K562 (cell line): ENCODE measurements around the gene ATXN1.

Experiments used
- CTBP1 ChIP-seq: fragments of 450-650 bp; IDR thresholded peaks from 2 replicates; pipeline ENCODE4 v1.6.1; 2016; ENCODE audit warnings: borderline replicate concordance
- CTCF ChIP-seq, 3 experiments: IDR thresholded peaks in 2 of 3; conservative IDR thresholded peaks in 1 of 3; 2 replicates each; pipeline ENCODE4 v1.5.1; 2011 to 2012; ENCODE audit warnings: low read length in 3 of 3, mild to moderate bottlenecking in 3 of 3, control low read depth in 2 of 3, improper control_type of control experiment in 1 of 3, inconsistent platforms in 1 of 3, low read depth in 1 of 3, mixed read lengths in 1 of 3, moderate library complexity in 1 of 3; ENCODE audit not compliant: insufficient read depth in 2 of 3
- EP300 ChIP-seq: IDR thresholded peaks from 2 replicates; pipeline ENCODE4 v1.6.1; 2012; ENCODE audit warnings: low read length, improper control_type of control experiment
- GABPA ChIP-seq: fragments of 200-800 bp; sonication (Bioruptor generic); conservative IDR thresholded peaks from 2 replicates; pipeline ENCODE4 v1.6.1; 2016; ENCODE audit warnings: low read depth, missing genetic modification characterization, missing compliant biosample characterization
- HNRNPL ChIP-seq: fragments of 200-400 bp; formaldehyde crosslinking; IDR thresholded peaks from 2 replicates; pipeline ENCODE4 v1.6.1; 2017; ENCODE audit warnings: low read depth, mild to moderate bottlenecking, low read length
- RBBP5 ChIP-seq: fragments of 200-600 bp; sonication (generic); IDR thresholded peaks from 2 replicates; pipeline ENCODE4 v1.6.1; 2012; ENCODE audit warnings: borderline replicate concordance, mild to moderate bottlenecking, low read length, control low read depth, inconsistent platforms; ENCODE audit not compliant: insufficient read depth, poor library complexity, severe bottlenecking
- SETDB1 ChIP-seq: IDR thresholded peaks from one replicate; pipeline ENCODE4 v1.6.1; 2012; ENCODE audit warnings: low read length, control low read depth, inconsistent platforms
- SMAD1 ChIP-seq: fragments of 150-350 bp; IDR thresholded peaks from 2 replicates; pipeline ENCODE4 v1.6.1; 2014; ENCODE audit warnings: low read length, low read depth; ENCODE audit not compliant: partially characterized antibody
- SRF ChIP-seq, 2 experiments: fragments of 250-450, 450-650 bp in 1 of 2; sonication (Bioruptor Pico) in 1 of 2; sonication (generic) in 1 of 2; formaldehyde crosslinking; IDR thresholded peaks; 2 replicates each; pipeline versions ENCODE4 v1.5.0 to v1.5.1; 2020 to 2022; ENCODE audit warnings: mild to moderate bottlenecking in 1 of 2, missing genetic modification reagents in 1 of 2
- TAF1 ChIP-seq: IDR thresholded peaks from 2 replicates; pipeline ENCODE4 v1.6.1; 2011; ENCODE audit warnings: mild to moderate bottlenecking, low read length, moderate library complexity; ENCODE audit not compliant: insufficient read depth, control insufficient read depth, severe bottlenecking; ENCODE audit errors: extremely low read depth
- TAF9B ChIP-seq: fragments of 450-650 bp; IDR thresholded peaks from 2 replicates; pipeline ENCODE4 v1.6.1; 2018; ENCODE audit warnings: mild to moderate bottlenecking; ENCODE audit not compliant: partially characterized antibody
- TF ChIP-seq, protein P1 (sequence below), 2 experiments: fragments of 450-650 bp; formaldehyde crosslinking in 1 of 2; IDR thresholded peaks; 2 replicates each; pipeline versions ENCODE4 v1.4.0 to v1.6.1; 2014 to 2020; ENCODE audit warnings: mild to moderate bottlenecking in 2 of 2, borderline replicate concordance in 1 of 2, low read depth in 1 of 2
- TF ChIP-seq, protein P2 (sequence below): fragments of 450-650 bp; conservative IDR thresholded peaks from 2 replicates; pipeline ENCODE4 v1.6.1; 2016; ENCODE audit warnings: missing genetic modification characterization, low read depth, mild to moderate bottlenecking, missing compliant biosample characterization, moderate library complexity

DNA sequence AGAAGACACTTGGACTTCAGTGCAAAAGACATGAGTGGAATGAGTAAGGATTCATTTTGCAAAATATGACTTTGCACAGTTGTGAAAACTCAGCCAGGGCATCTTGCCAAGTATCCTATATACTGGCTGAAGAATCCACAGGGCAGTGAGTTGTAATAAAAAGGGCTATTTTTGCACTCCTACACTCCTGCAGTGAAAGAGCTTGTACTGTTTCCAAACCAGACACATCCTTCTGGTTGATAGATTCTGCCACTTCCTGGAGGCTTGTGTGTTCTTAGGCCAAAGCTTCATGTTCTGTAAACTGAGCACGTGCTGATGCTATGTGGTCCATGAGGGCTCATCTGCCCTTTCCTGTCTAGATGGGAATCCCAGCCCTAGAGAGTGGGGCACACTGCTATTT lies 488.0 kb downstream of the ATXN1 start:
- TF ChIP-seq CTCF (IDR thresholded peaks at IDR 0.05 in 2 of 3, conservative IDR thresholded peaks at IDR 0.05 in 1 of 3; ENCODE audit: insufficient read depth in 2 of 3, low read depth in 1 of 3, low read length in 3 of 3) (no peak), CTBP1 (no peak), TAF1 (no peak), HNRNPL (no peak), SETDB1 (no peak), SMAD1 (no peak), TAF9B (no peak), RBBP5 (no peak), SRF (CRISPR knock-in tag; IDR thresholded peaks at IDR 0.05) (no peak), GABPA (no peak), EP300 (no peak)
- TF ChIP-seq, protein P1, sequence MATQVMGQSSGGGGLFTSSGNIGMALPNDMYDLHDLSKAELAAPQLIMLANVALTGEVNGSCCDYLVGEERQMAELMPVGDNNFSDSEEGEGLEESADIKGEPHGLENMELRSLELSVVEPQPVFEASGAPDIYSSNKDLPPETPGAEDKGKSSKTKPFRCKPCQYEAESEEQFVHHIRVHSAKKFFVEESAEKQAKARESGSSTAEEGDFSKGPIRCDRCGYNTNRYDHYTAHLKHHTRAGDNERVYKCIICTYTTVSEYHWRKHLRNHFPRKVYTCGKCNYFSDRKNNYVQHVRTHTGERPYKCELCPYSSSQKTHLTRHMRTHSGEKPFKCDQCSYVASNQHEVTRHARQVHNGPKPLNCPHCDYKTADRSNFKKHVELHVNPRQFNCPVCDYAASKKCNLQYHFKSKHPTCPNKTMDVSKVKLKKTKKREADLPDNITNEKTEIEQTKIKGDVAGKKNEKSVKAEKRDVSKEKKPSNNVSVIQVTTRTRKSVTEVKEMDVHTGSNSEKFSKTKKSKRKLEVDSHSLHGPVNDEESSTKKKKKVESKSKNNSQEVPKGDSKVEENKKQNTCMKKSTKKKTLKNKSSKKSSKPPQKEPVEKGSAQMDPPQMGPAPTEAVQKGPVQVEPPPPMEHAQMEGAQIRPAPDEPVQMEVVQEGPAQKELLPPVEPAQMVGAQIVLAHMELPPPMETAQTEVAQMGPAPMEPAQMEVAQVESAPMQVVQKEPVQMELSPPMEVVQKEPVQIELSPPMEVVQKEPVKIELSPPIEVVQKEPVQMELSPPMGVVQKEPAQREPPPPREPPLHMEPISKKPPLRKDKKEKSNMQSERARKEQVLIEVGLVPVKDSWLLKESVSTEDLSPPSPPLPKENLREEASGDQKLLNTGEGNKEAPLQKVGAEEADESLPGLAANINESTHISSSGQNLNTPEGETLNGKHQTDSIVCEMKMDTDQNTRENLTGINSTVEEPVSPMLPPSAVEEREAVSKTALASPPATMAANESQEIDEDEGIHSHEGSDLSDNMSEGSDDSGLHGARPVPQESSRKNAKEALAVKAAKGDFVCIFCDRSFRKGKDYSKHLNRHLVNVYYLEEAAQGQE (IDR thresholded peaks at IDR 0.05; ENCODE audit: borderline replicate concordance), result no peak
- TF ChIP-seq, protein P1 (CRISPR knock-in tag; IDR thresholded peaks at IDR 0.05; ENCODE audit: low read depth), result no peak
- TF ChIP-seq, protein P2, sequence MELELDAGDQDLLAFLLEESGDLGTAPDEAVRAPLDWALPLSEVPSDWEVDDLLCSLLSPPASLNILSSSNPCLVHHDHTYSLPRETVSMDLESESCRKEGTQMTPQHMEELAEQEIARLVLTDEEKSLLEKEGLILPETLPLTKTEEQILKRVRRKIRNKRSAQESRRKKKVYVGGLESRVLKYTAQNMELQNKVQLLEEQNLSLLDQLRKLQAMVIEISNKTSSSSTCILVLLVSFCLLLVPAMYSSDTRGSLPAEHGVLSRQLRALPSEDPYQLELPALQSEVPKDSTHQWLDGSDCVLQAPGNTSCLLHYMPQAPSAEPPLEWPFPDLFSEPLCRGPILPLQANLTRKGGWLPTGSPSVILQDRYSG, result no peak
